DMS79 (cell line): Measurements from ENCODE around the gene RAB6A.
"Not testable (repeated sequence)": the region's sequence is repeated elsewhere in the genome, so short reads cannot be mapped to it uniquely, and the experiment has no call there.

Experiments
- DNase-seq: peaks from one replicate; lab custom pipeline; 2025; lab: John Stamatoyannopoulos, UW

The RAB6A gene

GRCh38 chr11:73762732-73763131 is 1.9 kb upstream of the RAB6A start:
- no peak for DNase-seq

DNA sequence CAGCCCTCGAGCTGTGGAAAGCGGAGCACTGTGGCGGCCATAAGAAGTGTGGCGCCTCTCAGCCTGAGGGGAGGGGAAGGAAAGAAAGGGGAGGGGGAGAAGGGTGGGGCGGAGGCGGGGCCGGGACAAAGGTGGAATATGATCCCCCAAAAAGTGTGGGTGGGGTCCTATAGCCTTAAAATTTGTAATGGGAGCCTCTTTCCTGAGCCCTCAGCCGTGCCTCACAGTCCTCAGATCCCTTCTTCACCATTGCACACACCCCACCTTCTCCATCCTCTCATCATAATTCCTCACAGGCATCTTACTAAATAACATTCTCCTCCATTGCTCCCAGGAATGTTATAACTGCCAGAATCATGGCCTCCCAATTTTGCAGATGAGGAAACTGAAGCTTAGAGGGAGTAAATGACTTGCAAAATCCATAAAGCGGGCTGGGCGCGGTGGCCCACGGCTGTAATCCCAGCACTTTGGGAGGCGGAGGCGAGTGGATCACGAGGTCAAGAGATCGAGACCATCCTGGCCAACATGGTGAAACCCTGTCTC is 600 bp upstream of the RAB6A start:
- DNase-seq = no peak

GRCh38 chr11:73760135-73760678 is 667 bp downstream of the RAB6A start:
- peak; percentile 20 for DNase-seq

GRCh38 chr11:73759610-73760134 is 1.2 kb downstream of the RAB6A start:
- DNase-seq = no peak

GRCh38 chr11:73758451-73758850 is 2.4 kb downstream of the RAB6A start:
- peak; percentile 9 for DNase-seq

DNA sequence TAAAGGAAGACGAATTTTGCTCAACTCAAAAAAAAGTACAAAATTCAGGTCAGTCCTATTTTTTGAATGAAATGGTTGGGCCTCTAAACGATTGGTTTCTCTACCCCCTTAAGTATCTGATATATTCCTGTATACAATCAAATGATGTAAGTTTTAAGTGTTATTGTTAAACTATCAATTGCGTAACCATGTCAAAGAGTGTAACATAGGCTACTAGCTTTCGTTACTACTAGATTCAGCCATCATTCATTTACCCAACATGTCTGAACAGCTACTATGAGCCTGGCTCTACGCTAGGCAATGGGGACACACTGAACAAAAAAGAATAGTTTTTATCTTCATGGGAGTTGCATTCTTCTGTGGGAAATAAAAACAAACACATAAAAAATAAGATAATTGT is 3.3 kb downstream of the RAB6A start:
- no peak for DNase-seq

GRCh38 chr11:73755670-73756069 is 5.2 kb downstream of the RAB6A start:
- no peak for DNase-seq

DNA sequence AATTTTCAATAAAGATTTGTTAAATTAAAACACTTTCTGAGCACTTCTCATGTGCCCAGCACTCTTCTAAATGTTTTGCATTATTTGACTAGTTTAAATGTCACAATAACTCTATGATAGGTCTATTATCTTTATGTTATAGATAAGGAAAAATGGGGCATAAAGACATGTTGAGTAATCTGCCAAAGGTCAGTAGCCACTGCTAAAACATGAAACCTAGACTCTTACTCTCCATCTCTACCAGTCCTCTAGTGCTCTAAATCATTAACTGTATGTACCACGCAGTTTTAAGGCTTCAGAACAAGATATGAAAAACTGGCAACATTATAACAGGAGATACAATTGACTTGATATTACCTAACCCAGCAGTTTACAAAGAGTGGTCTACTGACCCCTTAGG is 6.9 kb downstream of the RAB6A start:
- no peak for DNase-seq

DNA sequence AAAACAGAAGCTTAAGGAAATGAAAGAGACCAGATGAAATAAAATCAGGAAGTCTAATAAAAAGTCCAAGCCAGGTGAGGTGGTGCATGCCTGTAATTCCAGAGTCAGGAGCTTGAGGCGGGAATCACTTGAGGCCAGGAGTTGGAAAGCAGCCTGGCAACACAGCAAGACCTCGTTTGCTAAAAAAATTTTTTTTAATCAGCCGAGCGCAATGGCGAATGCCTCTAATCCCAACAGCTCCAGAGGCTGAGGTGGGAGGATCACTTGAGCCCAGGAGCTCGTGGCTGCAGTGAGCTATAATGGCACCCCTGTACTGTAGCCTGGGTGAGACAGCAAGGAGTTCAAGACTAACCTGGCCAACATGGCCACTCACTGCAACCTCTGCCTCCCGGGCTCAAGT is 8.0 kb downstream of the RAB6A start:
- peak; percentile 32 for DNase-seq

- peak; percentile 25 for DNase-seq
Measured at GRCh38 chr11:73752216-73752867, 8.5 kb downstream of the RAB6A start.

GRCh38 chr11:73750862-73751261 is 10.0 kb downstream of the RAB6A start:
- not testable (repeated sequence) for DNase-seq

GRCh38 chr11:73750228-73750627 is 10.6 kb downstream of the RAB6A start:
- no peak for DNase-seq

DNA sequence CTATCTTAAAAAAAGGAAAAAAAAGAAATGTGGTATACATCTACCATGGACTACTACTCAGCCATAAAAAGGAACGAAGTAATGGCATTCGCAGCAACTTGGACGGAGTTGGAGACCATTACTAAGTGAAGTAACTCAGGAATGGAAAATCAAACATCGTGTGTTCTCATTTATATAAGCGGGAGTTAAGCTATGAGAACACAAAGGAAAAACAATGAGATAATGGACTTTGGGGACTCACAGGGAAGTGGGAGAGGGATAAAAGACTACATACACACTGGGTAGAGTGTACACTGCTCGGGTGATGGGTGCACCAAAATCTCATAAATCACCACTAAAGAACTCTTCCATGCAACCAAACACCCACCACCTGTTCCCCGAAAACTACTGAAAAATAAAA is 11.8 kb downstream of the RAB6A start:
- no peak for DNase-seq

- no peak for DNase-seq
Measured at GRCh38 chr11:73748300-73748699, 12.6 kb downstream of the RAB6A start.

- no peak for DNase-seq
Measured at GRCh38 chr11:73747762-73748161, 13.1 kb downstream of the RAB6A start.

GRCh38 chr11:73746701-73747100 is 14.2 kb downstream of the RAB6A start:
- no peak for DNase-seq

GRCh38 chr11:73743045-73743444 is 17.8 kb downstream of the RAB6A start:
- DNase-seq = no peak

DNA sequence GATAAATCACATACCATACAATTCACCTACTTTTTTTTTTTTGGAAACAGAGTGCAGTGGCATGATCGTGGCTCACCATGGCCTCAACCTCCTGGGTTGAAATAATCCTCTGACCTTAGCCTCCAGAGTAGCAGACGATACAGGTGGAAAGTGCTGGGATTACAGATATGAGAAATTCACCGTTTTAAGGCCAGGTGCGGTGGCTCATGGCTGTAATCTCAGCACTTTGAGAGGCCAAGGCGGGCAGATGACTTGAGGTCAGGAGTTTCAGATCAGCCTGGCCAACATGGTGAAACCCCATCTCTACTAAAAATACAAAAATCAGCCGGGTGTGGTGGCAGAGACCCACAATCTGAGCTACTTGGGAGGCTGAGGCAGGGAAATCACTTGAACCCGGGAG is 24.9 kb downstream of the RAB6A start:
- DNase-seq = not testable (repeated sequence)

DNA sequence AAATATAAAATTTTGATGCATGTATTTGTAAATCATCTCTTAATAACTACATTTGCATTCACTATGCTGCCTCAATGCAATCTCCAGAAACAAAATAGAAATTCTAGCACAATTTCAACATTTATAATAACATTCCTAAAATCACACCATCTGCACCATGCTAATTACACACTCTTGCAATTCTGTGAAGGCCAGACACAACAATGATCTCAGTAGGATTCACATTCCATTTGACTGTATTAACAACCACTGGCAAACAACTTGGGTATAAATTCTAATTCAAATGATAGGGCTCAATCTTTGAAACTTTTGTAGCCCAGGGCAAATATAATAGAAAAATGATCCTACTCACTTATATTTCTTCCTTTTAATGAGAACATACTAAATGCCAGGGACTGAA is 25.9 kb downstream of the RAB6A start:
- no peak for DNase-seq

- DNase-seq = not testable (repeated sequence)
Measured at GRCh38 chr11:73734011-73734410, 26.9 kb downstream of the RAB6A start.

- DNase-seq = not testable (repeated sequence)
Measured at GRCh38 chr11:73732936-73733335, 27.9 kb downstream of the RAB6A start.

GRCh38 chr11:73729594-73730206 is 31.2 kb downstream of the RAB6A start:
- no peak for DNase-seq

DNA sequence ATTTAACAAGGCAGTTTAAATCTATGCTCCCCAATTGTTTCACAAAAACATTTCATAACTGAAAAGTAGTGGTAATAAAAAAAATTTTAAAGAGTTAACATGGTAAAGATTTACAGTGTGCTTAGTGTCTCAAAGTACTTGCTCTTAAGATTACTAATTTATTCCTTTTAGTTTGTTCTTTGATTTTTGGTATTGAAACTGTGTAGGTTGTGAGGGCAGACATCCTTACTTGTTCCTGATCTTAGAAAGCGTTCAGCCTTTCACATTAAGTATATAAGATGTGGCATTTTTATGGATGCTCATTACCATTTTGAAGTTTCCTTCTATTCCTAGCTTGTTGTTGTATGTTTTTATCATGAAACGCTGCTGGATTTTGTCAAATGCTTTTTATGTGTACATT is 32.9 kb downstream of the RAB6A start:
- DNase-seq = no peak
